NCI-H146 treated with DMSO at 0.1 percent for 48 hours (cell line): ENCODE results near the gene KRT74.

Source experiments
- DNase-seq: peaks from one replicate; lab custom pipeline; 2025; ENCODE audit not compliant: unreplicated experiment; lab: John Stamatoyannopoulos, UW

KRT74 gene

DNA sequence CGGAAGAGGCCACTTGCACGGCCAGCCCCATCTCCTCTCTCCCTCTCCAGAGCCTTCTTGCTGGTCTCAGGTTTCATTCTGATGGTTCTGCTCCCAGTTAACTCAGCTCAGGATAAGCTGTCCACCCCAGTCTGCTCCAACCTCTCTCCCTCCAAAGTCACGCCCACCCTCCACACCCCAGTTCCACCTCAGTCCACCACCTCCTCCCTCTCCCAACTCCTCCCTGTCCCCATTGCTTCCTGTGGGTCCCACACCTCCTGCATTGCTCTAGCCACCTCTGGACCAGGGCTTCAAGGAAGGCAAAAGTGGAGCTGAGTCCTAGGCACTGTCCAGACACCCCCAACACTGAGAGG, 33.8 kb downstream of the KRT74 start:
- no peak for DNase-seq

GRCh38 chr12:52539083-52539820, 34.4 kb downstream of the KRT74 start:
- peak; percentile 16 for DNase-seq

- DNase-seq = no peak
These were observed 36.5 kb downstream of the KRT74 start for GRCh38 chr12:52537101-52537500.

GRCh38 chr12:52535574-52535973, 38.1 kb downstream of the KRT74 start:
- no peak for DNase-seq

- DNase-seq = no peak
These were observed 39.2 kb downstream of the KRT74 start for GRCh38 chr12:52534482-52534881.

GRCh38 chr12:52533686-52534470, 39.8 kb downstream of the KRT74 start:
- no peak for DNase-seq

DNA sequence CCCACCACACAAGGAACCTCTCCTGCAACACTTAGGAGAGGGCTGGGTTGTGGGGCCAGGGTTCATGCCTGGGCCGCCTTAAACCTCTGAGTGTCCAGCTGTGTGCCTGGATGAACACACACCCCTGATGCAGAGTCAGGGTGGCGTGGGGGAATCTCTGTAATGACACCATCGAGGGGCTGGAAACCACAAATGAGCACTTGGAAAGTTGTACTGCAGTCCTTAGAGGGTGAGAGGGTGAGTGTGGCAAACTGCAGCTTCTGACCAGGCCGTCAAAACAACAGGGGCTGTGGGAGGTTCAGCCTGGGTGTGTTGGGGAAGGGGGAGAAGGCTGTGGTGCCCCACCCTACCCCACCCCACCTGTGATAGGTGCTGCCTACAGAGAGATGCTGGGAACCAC, 41.0 kb downstream of the KRT74 start:
- no peak for DNase-seq

DNA sequence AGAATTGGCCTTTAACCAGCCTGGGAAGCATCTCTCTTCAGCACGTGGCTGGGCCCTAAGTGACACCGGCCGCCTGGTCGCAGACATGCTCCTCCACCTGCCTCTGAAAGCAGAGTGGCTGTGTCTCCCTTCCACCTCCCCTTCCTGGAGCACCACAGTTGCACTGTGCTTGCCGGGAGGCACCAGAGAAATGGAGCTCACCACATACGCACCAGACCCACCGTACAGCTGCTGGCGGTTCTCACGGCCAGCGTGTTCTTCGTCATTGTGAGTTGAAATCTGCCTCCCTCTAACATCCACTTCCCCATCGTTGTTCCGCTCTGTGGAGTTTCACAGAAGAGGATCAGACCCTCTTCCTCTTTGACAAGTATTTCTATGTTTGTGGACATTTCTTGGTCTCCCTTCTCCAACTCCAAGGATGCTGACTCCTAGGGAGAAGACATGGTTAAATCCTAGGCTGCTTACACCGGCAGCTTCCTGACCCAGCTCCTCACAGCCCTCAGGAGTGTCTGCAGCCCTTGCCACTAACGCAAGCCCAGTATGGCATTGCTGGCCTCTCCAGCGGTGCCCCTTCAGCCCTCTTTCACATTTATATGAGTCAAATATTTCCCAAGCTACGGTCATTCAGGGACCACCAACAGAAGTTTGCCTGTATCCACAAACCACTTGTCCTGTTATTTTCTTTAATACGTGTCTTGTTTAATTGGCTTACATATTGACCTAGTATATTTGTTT, 41.9 kb downstream of the KRT74 start:
- no peak for DNase-seq

- DNase-seq = no peak
These were observed 42.7 kb downstream of the KRT74 start for GRCh38 chr12:52530905-52531304.

GRCh38 chr12:52530366-52530765, 43.3 kb downstream of the KRT74 start:
- DNase-seq = no peak

DNA sequence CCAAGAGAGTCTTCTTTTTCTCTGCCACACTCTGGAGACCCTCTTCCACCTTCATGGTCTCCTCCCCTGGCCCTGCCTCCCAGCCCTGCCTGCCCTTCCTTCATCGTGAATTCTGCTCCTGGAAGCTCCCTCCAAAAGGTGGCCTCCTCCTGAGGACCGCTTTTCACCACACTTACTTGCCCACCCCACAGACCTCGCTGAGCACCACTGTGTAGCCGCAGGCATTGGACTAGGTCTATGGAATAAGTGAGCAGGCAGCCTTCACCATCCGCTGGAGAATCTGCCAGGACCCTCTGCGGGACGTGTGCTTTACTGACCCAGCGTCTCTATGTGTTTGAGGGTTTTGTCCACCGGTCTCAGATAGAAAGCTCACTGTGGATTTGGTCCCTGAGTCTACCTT, 43.8 kb downstream of the KRT74 start:
- DNase-seq = no peak

GRCh38 chr12:52529417-52529816, 44.2 kb downstream of the KRT74 start:
- DNase-seq = no peak

DNA sequence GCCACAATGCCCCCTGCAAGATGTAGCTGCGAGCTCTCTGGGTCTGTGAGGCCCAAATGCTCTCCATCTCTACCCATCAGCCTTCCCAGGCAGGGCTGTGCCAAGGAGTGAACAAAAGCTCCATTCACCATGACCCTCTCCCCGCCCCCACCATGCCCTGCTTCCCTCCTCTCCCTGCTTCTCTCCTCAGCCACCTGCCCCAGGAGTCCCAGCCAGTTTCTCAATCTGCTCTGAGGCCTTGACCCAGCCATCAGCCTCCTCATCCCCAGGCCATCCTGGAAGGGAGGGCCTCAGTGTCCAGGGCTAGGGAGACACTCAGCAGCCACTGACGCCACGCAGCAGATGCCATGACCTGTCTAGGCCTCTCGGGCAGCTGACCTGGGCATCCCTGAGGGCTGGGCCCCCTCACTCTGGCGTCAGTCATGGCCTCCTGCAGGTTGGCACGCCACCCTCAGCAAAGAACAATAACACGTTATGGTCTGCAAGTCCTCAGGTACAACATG, 45.0 kb downstream of the KRT74 start:
- DNase-seq = no peak

DNA sequence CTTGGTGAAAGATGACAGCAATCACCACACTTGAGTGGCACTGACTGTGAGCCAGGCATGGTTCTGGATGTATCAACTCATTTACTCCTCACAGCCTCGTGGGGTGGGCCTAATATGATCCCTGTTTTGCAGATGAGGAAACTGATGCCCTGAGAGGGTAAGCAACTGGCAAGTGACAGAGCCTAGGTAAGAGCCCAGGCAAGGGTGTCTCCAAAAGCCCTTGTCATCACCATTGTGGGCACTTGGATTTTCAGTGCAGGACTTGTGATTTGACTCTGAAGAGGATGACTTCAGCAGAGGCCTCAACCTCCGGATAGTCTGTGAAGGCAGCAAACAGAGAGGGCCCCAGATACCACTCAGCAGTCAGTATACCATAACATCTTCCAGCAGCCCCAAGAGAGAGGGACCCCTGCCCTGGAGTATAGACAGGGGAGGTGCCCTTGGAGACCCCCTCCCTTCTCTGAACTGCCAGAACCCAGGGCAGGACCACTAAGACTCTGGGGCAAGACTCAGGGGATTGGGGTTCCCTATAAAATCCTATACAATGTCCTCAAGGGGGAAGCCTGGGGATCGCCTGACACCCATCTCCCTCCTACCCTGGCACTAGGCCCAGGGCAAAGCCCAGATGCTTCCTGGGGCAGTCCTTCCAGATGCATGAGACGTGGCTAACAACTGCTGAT, 46.4 kb downstream of the KRT74 start:
- DNase-seq = no peak

- DNase-seq = no peak
These were observed 47.1 kb downstream of the KRT74 start for GRCh38 chr12:52526511-52526951.

DNA sequence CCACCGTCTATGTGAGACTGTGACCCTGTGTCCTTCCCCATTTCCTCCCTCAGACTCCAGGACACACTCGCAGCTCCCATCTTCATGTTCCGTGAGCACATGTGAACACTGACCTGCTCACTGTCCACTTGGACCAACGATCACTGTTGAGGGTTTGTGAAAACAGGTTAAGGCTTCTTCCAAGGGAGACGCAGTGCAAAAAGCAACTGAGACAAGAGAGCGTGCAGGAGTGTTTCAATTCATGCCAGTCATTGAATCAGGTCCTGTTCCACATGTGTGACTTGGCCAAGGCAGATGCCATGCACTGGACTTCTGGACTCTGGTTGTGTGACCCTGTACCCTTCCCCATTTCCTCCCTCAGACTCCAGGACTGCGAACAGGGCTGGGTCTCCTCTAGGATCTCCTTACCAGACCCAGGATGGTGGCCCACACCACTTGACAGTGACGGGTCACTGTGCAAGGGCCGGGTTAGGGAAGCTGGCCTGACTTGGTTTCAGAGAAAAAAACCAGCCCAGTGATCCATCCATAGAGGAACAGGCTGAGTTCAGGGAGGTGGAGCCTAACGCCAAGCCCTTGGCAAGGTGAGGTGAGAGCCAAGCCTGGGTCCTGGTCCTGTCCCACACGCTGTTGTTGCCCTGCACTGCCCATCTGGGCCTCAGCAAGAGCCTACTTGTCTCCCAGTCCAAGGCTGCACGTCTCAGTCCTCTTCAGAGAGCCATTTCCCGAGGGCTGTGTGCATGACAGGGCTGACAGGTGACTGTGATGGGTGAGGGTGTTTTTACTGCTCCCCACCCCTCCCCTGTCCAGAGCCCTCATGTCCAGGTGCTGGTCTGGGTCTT, 47.8 kb downstream of the KRT74 start:
- no peak for DNase-seq

GRCh38 chr12:52524898-52525591, 48.6 kb downstream of the KRT74 start:
- DNase-seq = no peak

DNA sequence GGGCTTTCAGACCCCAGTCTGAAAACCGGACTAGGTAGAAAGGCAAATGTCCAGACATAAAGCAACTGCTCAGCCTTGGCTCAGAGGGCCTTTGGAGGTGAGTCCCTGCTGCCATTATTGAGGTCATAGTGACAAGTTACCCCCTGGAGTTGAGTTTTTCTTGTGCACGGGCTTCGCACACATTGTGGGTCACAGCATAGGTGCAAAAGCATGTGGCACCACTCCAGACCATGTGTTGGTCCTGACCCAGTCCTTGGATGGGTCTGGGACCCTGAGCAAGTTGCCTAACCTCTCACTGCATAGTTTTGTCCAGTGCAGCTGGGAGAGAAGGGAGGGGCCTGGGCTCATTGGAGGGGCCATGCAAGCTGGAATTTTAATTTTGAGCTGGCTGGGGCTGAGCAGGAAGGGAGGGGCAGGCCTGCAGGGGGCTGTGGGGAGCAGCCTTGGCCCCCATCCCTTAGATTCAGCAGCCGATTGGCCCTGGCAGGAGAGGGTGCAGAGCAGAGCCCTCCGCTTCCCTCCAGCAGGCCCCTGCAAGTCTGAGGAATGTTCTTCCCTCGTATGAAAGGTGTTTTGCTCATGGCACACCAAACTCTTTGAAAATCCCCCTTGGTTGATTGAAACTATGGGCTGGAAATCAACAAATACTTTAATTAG, 49.3 kb downstream of the KRT74 start:
- no peak for DNase-seq

GRCh38 chr12:52523824-52524223, 49.8 kb downstream of the KRT74 start:
- DNase-seq = no peak
